GM12891 (cell line): ENCODE measurements around the gene ADH1C.
"Not testable (repeated sequence)": the region's sequence is repeated elsewhere in the genome, so short reads cannot be mapped to it uniquely, and the experiment has no call there.

ENCODE experiments used
- PAX5 ChIP-seq: IDR thresholded peaks from 2 replicates; pipeline ENCODE4 v1.6.1; 2011; ENCODE audit warnings: low read length, moderate library complexity, mild to moderate bottlenecking; ENCODE audit not compliant: insufficient read depth, severe bottlenecking
- POLR2A ChIP-seq: IDR thresholded peaks from 2 replicates; pipeline ENCODE4 v1.6.1; 2011; ENCODE audit warnings: low read depth, low read length, control low read depth
- POLR2AphosphoS5 ChIP-seq: IDR thresholded peaks from 2 replicates; pipeline ENCODE4 v1.6.1; 2011; ENCODE audit warnings: low read depth, low read length, control low read depth
- POU2F2 ChIP-seq: IDR thresholded peaks from 2 replicates; pipeline ENCODE4 v1.6.1; 2011; ENCODE audit warnings: low read depth, mild to moderate bottlenecking, control low read depth, low read length, moderate library complexity
- SPI1 ChIP-seq: IDR thresholded peaks from 2 replicates; pipeline ENCODE4 v1.6.1; 2011; ENCODE audit warnings: low read depth, low read length, control low read depth
- TAF1 ChIP-seq: IDR thresholded peaks from 2 replicates; pipeline ENCODE4 v1.6.1; 2011; ENCODE audit warnings: low read depth, low read length, control low read depth

DNA sequence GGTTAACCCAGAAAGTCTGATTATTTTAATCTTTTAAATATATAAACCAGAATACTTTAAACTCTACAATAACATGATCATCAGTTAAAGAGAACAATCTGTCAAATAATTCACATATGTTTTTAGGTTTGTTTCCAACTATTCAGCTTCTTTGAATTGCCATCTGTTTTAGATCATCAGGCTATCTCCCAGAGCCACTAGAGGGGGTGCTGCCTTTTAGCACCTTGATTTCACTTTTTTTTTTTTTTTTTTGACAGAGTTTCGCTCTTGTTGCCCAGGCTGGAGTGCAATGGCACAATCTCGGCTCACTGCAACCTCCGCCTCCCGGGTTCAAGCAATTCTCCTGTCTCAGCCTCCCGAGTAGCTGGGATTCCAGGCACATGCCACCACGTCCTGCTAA lies 24.8 kb upstream of the ADH1C start:
- TF ChIP-seq POLR2A, POLR2AphosphoS5, TAF1, SPI1, POU2F2, PAX5: not testable (repeated sequence)
